H7 (cell line): ENCODE measurements around the gene DOCK6. TPM values are rescaled to one million over a fixed set of nuclear protein-coding genes. Genes with fewer than 3 reads are reported as not detected.
A peak's percentile ranks its signal among the peaks of the same experiment; 100 is the strongest.

Source experiments
- DNase-seq: peaks from one replicate; pipeline ENCODE4 v3.0.0; 2012
- H3K27me3 ChIP-seq: 2 replicates; pipeline ENCODE4 v1.6.0; 2011; ENCODE audit warnings: mild to moderate bottlenecking, low read length; ENCODE audit not compliant: control insufficient read depth, insufficient read depth
- H3K36me3 ChIP-seq: replicated peaks from 2 replicates; pipeline ENCODE4 v1.5.1; 2011; ENCODE audit warnings: low read length; ENCODE audit not compliant: control insufficient read depth, insufficient read depth
- H3K4me3 ChIP-seq: 2 replicates; pipeline ENCODE4 v1.5.1; 2011; ENCODE audit warnings: low read depth, mild to moderate bottlenecking, control low read depth, low read length, moderate library complexity; ENCODE audit not compliant: insufficient read depth
- total RNA-seq: library from RNA; depleted of rRNA; stranded (reverse); fragments of >200 nt; shearing (Covaris generic); gene quantifications from 2 replicates; pipeline ENCODE4 v1.2.3, GENCODE V29; 2014; rRNA removed

Gene DOCK6
- total RNA-seq, 1 experiment from 2014 or later: 26.9 TPM

DNA sequence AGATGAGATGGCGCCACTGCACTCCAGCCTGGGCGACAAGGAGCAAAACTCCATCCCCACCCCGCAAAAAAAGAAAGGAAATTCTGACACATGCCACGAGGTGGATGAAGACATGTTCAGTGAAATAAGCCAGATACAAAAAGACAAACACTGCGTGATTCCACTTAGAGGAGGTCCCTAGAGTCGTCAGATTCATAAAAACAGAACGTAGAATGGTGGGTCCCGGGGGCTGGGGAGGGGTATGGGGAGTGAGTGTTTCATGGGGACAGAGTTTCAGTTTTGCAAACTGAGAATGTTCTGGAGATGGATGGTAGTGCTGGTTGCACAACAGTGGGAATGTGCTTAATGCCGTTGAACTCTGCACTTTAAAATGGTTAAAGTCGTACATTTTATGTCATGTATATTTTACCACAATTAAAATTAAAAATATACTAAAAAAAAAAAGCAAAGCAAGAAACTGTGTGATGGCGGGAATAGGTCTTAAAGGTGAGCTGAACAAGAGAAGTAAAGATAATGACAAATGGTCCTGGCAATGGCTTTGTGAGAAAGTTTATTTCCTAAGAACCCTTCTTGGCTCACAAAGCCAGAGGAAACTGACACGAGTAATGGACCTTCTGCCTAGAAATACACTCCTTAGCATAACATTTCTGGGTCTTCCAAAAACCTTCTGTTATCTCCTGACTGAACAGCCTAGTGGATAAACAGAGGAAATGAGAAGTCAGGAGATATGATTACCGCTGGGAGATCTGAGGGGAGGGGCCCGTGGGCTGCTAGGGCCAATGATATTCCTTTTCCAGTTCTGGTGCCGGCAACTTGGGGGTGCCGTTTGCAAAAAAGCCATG is 102.5 kb downstream of the DOCK6 start:
- no peak overlapping the region for H3K4me3 ChIP-seq

DNA sequence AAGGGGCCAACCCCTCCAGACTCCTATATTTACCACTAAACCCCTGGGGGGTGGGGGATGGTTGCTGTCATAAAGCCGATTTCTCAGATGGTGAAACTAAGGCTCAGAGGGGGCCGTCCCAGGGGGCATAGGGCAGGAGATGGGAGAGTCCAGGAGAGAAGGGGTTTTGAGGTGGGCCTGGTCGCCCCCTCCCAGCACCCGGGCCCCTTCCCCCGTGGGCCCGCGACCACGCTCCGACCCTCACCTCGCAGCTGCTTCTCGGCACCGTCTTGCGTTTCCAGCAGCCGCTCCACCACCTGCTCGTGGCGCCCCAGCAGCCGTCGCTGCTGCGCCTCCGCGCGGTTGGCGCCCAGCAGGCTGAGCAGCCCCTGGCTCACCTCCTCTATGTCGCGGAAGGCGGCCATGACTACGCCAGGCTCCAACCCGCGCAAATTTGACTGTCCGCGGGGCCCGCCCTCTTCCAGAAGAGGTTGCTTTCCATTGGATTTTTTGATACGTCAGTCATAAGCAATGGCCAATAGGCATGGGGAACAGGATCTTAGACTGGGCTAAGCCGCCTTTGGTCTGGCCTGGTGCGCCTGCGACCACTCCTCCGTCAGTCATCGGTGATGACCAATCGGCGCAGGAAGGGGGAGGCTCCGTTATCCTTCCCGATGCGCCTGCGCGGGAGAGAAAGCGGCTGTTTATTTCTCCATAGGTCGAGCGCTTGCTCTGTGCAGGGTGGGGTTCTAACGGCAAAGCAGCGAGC is 106.8 kb downstream of the DOCK6 start, which contains the start of gene SPC24:
SPC24 (minus strand) TSS at position 410 of the 748 bp plus-strand sequence; CDS start at position 404, 6 bp downstream.
- Histone ChIP-seq H3K4me3 (peak within 1 kb of the TSS; percentile 99), H3K36me3 (peaks cover 1% of the 10 kb centered on the region; the same call in 1 of the 2 replicates), H3K27me3 (no peaks in the 10 kb centered on the region)
- peak; percentile 100 for DNase-seq

More for the DNA sequence above, 102.5 kb downstream of the DOCK6 start:
- DNase-seq: peak; percentile 54
- Histone ChIP-seq H3K27me3 (no peaks in the 10 kb centered on the region), H3K36me3 (no peaks in the 10 kb centered on the region)

DNA sequence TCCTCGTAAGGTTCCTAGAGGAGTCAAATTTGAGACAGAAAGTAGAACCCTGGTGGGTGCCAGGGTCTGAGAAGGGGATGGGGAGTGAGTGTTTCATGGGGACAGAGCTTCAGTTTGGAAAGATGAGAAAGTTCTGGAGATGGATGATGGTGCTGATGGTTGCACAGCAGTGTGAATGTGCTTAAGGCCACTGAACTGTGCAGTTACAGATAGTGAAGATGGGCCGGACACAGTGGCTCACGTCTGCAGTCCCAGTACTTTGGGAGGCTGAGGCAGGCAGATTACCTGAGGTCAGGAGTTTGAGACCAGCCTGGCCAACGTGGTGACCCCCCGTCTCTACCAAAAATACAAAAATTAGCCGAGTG is 107.7 kb downstream of the DOCK6 start:
- H3K4me3 ChIP-seq: peak overlapping the region; percentile 99
- H3K36me3 ChIP-seq: peaks cover 1% of the 10 kb centered on the region; the same call in 1 of the 2 replicates
- H3K27me3 ChIP-seq: no peaks in the 10 kb centered on the region
- no peak for DNase-seq

DNA sequence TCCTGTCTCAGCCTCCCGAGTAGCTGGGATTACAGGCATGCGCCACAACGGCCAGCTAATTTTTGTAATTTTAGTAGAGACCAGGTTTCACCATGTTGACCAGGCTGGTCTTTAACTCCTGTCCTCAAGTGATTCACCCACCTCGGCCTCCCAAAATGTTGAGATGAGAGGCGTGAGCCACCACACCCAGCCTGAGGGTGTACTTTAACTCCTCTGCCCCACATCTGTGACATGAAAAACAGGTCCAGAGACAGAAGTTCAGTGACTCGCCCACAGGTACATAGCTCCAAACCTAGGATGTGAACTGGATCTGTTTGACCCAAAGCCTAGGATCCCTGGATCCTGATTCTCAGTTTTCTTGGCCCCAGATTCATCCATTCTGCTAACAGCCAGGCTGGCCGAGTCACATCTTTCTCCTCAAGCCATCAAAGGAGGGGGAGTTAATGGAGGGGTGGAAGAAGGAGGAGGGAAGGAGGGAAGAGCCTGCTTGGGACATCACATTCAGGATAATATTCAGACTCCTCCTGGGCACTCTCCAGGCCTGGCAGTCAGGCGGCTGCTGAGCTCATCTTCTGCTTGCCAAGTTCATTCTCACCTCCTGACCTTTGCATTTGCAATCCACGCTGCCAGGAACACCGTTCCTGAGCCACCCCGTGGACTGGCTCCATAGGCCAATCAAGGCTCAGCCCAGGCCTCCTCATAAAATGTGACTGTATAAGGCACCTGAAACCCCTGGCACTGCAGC is 109.8 kb downstream of the DOCK6 start:
- DNase-seq: no peak
- Histone ChIP-seq H3K4me3 (no peak overlapping the region), H3K27me3 (no peaks in the 10 kb centered on the region)

DNA sequence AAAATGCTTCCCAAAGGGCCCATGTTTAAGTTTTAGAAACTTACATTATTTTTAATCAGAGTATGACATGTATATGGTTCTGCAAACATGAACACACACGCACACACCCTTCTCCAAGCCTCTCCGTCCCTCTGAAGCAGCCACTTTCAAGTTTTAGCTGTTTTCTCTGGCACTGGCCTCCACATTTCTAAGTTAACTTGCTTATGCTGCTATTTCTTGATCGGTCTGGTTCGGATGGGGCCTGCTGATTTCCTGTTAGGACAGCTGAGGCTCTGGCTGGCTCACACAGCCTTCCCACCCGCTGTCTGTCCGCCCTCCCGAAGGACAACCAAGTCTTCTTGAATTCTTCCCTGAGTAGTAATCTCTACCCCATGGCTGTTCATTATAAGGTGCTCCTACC is 111.1 kb downstream of the DOCK6 start:
- peaks cover 4% of the 10 kb centered on the region for H3K36me3 ChIP-seq
- H3K4me3 ChIP-seq: no peak overlapping the region
- DNase-seq: no peak
- no peaks in the 10 kb centered on the region for H3K27me3 ChIP-seq

More for the DNA sequence above, 109.8 kb downstream of the DOCK6 start:
- H3K36me3 ChIP-seq: peaks cover 4% of the 10 kb centered on the region

Other genes starting within 250 kb of the DOCK6 start
- gene LDLR, start 173.1 kb downstream of the DOCK6 start, total RNA-seq: 144 and 158 TPM in 2 replicates
- gene SPC24, start 106.7 kb downstream of the DOCK6 start, total RNA-seq: 66.8 and 67.0 TPM in 2 replicates
- gene KANK2, start 65.0 kb downstream of the DOCK6 start, total RNA-seq: 32.3 and 41.8 TPM in 2 replicates
- gene ANGPTL8, start 22.9 kb downstream of the DOCK6 start, total RNA-seq: not detected in 2 replicates
- not detected in 2 replicates for gene TSPAN16, start 33.6 kb upstream of the DOCK6 start, total RNA-seq
- gene RAB3D, start 77.1 kb upstream of the DOCK6 start, total RNA-seq: 10.1 and 11.2 TPM in 2 replicates
- 102 and 128 TPM in 2 replicates for gene TMEM205, start 83.7 kb upstream of the DOCK6 start, total RNA-seq
- 2.7 and 5.5 TPM in 2 replicates for gene CCDC159, start 84.0 kb upstream of the DOCK6 start, total RNA-seq
- gene PLPPR2, start 92.9 kb upstream of the DOCK6 start, total RNA-seq: 5.7 and 7.0 TPM in 2 replicates
- gene SWSAP1, start 112.1 kb upstream of the DOCK6 start, total RNA-seq: 3.0 and 3.3 TPM in 2 replicates
- gene EPOR, start 121.8 kb upstream of the DOCK6 start, total RNA-seq: 14.9 and 15.8 TPM in 2 replicates
- gene RGL3, start 156.8 kb upstream of the DOCK6 start, total RNA-seq: 1.6 and 7.8 TPM in 2 replicates
- 0.66 and 1.4 TPM in 2 replicates for gene ODAD3, start 172.6 kb upstream of the DOCK6 start, total RNA-seq
- gene PRKCSH, start 173.1 kb upstream of the DOCK6 start, total RNA-seq: 97.7 and 108 TPM in 2 replicates
- 0.17 and 0.52 TPM in 2 replicates for gene ELAVL3, start 218.5 kb upstream of the DOCK6 start, total RNA-seq
- 8.5 and 9.8 TPM in 2 replicates for gene ZNF653, start 243.3 kb upstream of the DOCK6 start, total RNA-seq